Duodenal mucosa (tissue), 2 donors: ENCODE measurements around the gene DDC.

Experiments
- H3K27ac ChIP-seq: one replicate; pipeline ENCODE4 v1.7.0; 2013; ENCODE audit warnings: low read depth, low read length
- H3K27me3 ChIP-seq, 2 donors: one replicate each; pipeline ENCODE4 v1.7.0; 2013; ENCODE audit warnings: low read length in 2 of 2, control low read depth in 1 of 2; ENCODE audit not compliant: insufficient read depth in 2 of 2, control insufficient read depth in 1 of 2
- H3K36me3 ChIP-seq, 2 donors: one replicate each; pipeline ENCODE4 v1.7.0; 2013; ENCODE audit warnings: low read length in 2 of 2, control low read depth in 1 of 2; ENCODE audit not compliant: insufficient read depth in 2 of 2, control insufficient read depth in 1 of 2
- H3K4me1 ChIP-seq, 2 donors: one replicate each; pipeline ENCODE4 v1.7.0; 2013; ENCODE audit warnings: low read length in 2 of 2, control low read depth in 1 of 2; ENCODE audit not compliant: insufficient read depth in 2 of 2, control insufficient read depth in 1 of 2
- H3K4me3 ChIP-seq, 2 donors: one replicate each; pipeline ENCODE4 v1.7.0; 2013; ENCODE audit warnings: low read length in 2 of 2, low read depth in 1 of 2
- H3K9ac ChIP-seq, 2 donors: one replicate each; pipeline ENCODE4 v1.7.0; 2013; ENCODE audit warnings: low read length in 2 of 2, low read depth in 1 of 2
- H3K9me3 ChIP-seq, 2 donors: one replicate each; pipeline ENCODE4 v1.7.0; 2013; ENCODE audit warnings: low read length in 2 of 2, control low read depth in 1 of 2; ENCODE audit not compliant: control insufficient read depth in 1 of 2

Gene DDC

GRCh38 chr7:50422858-50423257, 142.3 kb downstream of the DDC start:
- Histone ChIP-seq H3K27ac (no peak overlapping the region), H3K9me3 (no peaks in the 10 kb centered on the region), H3K9ac (no peak overlapping the region), H3K36me3 (no peaks in the 10 kb centered on the region), H3K4me1 (peaks cover 12 to 14% of the 10 kb centered on the region in 2 donors), H3K27me3 (no peaks in the 10 kb centered on the region), H3K4me3 (no peak overlapping the region)

DNA sequence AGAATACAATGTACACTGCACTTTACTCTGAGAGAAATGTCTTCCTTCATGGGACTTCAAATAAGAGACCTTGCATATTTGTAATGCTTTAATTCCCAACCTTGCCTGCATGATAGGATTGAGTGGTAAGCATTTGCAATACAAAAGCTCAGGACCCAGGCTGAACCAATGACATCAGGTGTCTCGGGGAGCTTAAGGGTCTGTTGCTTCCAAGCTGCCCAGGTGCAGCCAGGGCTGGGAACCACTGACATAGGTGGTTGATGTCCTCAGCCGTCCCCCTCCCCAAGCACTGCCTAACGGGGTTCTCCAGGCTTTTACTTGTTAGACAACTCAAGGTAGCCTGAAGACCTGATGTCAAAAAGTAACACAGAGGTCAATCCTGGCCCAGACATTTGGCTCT, 144.2 kb downstream of the DDC start:
- Histone ChIP-seq H3K4me3 (no peak overlapping the region), H3K36me3 (no peaks in the 10 kb centered on the region), H3K27me3 (no peaks in the 10 kb centered on the region), H3K9ac (no peak overlapping the region), H3K27ac (no peak overlapping the region), H3K4me1 (no peaks in the 10 kb centered on the region), H3K9me3 (no peaks in the 10 kb centered on the region)

GRCh38 chr7:50418526-50419290, 146.5 kb downstream of the DDC start:
- Histone ChIP-seq H3K9ac (no peak overlapping the region), H3K27ac (no peak overlapping the region), H3K27me3 (no peaks in the 10 kb centered on the region)

DNA sequence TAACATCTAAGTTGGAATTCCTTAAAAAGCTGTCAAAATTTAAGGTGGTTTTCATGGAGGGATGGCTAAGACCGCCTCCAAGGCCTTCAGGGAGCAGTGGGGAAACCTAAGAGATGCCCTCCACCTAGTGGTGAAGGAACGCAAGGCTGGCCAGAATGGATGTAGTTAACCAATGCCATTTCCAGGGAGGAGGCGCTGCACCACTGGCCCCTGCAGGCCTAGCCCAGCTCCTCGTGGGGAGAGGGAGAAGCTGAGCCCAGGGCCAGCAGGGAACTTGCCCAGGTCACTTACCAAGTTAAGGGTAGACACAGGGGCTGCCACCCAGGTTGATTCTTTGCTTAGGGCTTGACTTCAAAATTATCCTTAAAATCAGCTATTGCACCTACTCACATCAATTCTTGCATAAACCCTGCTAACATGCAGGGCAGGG, 147.1 kb downstream of the DDC start:
- H3K4me1 ChIP-seq, result no peaks in the 10 kb centered on the region
- H3K4me3 ChIP-seq, result no peak overlapping the region
- no peaks in the 10 kb centered on the region for H3K9me3 ChIP-seq
- no peaks in the 10 kb centered on the region for H3K36me3 ChIP-seq
- no peak overlapping the region for H3K9ac ChIP-seq
- H3K27ac ChIP-seq, result no peak overlapping the region
- no peaks in the 10 kb centered on the region for H3K27me3 ChIP-seq

More at GRCh38 chr7:50418526-50419290, 146.5 kb downstream of the DDC start:
- H3K36me3 ChIP-seq, result no peaks in the 10 kb centered on the region
- H3K4me1 ChIP-seq, result no peaks in the 10 kb centered on the region
- no peak overlapping the region for H3K4me3 ChIP-seq
- H3K9me3 ChIP-seq, result no peaks in the 10 kb centered on the region

DNA sequence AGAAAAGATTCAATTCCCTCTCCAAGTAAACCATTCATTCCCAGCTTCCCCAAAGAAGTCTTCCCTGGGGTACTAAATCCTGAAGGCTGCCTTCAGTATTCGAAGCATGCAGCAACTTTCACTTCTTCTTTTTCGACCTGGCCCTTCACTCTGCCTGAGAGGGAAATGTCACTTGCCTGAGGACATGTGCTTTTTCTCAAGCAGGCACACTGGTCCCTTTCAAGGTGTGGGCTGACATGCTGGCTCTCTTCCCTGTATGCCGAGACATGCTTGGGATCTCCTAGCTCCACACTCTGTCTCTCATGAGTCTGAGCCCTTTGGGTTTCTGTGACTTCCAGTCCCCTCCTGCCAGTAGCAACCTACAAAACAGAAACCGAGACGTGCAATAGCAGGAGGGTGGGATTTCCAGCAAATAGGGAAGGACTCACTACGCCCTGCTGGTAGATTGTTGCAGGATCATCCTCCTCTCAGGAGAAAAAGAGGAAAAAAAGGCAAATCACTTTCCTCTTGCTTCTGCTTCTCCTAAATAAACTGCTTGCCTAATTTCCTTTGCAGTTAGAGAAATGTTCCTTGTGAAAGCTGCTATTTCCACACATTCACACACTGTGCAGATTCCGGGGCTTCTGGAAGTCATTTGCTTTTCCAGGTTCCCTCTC, 148.6 kb downstream of the DDC start:
- Histone ChIP-seq H3K4me3 (no peak overlapping the region), H3K27me3 (no peaks in the 10 kb centered on the region), H3K36me3 (no peaks in the 10 kb centered on the region), H3K9me3 (no peaks in the 10 kb centered on the region), H3K27ac (no peak overlapping the region), H3K4me1 (no peaks in the 10 kb centered on the region), H3K9ac (no peak overlapping the region)

GRCh38 chr7:50415844-50416364, 149.3 kb downstream of the DDC start:
- H3K9ac ChIP-seq, result no peak overlapping the region
- H3K27ac ChIP-seq, result no peak overlapping the region
- no peak overlapping the region for H3K4me3 ChIP-seq
- H3K27me3 ChIP-seq, result no peaks in the 10 kb centered on the region
- H3K9me3 ChIP-seq, result no peaks in the 10 kb centered on the region
- H3K36me3 ChIP-seq, result no peaks in the 10 kb centered on the region
- peaks cover 0 to 4% of the 10 kb centered on the region in 2 donors for H3K4me1 ChIP-seq

DNA sequence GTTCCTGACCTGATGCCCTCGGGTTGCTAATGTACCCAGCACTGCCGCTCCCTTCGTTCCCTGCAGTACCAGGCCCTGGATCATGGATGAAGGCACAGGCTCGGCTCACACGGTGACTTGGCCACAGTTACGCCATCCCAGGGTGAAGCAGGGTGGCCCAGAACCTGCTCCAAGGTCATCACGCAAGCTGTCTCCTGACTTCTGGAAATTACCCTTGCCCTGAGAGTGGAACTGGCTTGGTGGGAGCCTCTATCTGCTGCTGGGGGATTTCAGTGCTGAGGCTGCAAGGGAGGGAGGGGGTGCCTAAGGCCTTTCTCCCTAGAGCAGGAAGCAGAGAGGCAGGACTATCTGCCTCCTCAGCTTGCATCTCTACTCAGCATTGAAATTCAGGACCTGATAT, 151.6 kb downstream of the DDC start:
- Histone ChIP-seq H3K9me3 (no peaks in the 10 kb centered on the region), H3K27me3 (no peaks in the 10 kb centered on the region), H3K27ac (no peak overlapping the region), H3K9ac (no peak overlapping the region), H3K4me1 (peaks cover 0 to 13% of the 10 kb centered on the region in 2 donors), H3K4me3 (no peak overlapping the region), H3K36me3 (no peaks in the 10 kb centered on the region)

DNA sequence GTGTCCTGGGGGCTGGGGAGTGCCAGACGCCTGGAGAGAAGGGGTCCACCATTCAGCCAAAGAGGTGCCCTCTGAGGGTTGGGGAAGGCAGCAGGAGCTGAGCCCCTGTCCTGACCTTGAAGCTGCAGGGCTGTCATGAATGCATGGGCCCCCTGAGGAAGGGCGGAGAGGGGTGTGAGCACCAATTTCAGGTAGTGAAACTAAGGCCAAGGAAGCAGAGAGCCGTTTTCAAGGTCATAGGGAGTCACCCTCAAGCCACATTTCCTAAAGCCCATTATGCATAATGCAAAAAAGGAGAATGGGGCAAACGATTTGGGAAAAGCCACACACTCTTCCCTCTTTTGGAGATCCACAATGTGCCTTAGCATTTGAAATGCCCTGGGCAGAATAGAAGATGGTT, 152.2 kb downstream of the DDC start:
- H3K27ac ChIP-seq, result no peak overlapping the region
- H3K9ac ChIP-seq, result no peak overlapping the region
- H3K36me3 ChIP-seq, result no peaks in the 10 kb centered on the region
- H3K9me3 ChIP-seq, result no peaks in the 10 kb centered on the region
- H3K27me3 ChIP-seq, result no peaks in the 10 kb centered on the region
- no peak overlapping the region for H3K4me3 ChIP-seq
- H3K4me1 ChIP-seq, result peaks cover 0 to 13% of the 10 kb centered on the region in 2 donors

- Histone ChIP-seq H3K4me3 (no peak overlapping the region), H3K27ac (no peak overlapping the region), H3K4me1 (peaks cover 0 to 13% of the 10 kb centered on the region in 2 donors), H3K9me3 (no peaks in the 10 kb centered on the region), H3K9ac (no peak overlapping the region), H3K36me3 (no peaks in the 10 kb centered on the region), H3K27me3 (no peaks in the 10 kb centered on the region)
These were observed 153.9 kb downstream of the DDC start for GRCh38 chr7:50411332-50411731.
